ENCODE measurements around the gene DOC2B. TPM values are rescaled to one million over a fixed set of nuclear protein-coding genes. Genes with fewer than 3 reads are reported as not detected.
A peak's percentile ranks its signal among the peaks of the same experiment; 100 is the strongest.
"Not testable (repeated sequence)": the region's sequence is repeated elsewhere in the genome, so short reads cannot be mapped to it uniquely, and the experiment has no call there.

The DOC2B gene
- total RNA-seq, 1 donor from 2014 or later = 57.9 TPM

GRCh38 chr17:187130-187529, 5.7 kb upstream of the DOC2B start:
- DNase-seq = no peak

- no peak for DNase-seq
Observed at GRCh38 chr17:185445-186138, 4.1 kb upstream of the DOC2B start.

GRCh38 chr17:183021-183420, 1.6 kb upstream of the DOC2B start:
- no peak for DNase-seq

GRCh38 chr17:182050-182751, 751 bp upstream of the DOC2B start:
- no peak for DNase-seq

- no peak for DNase-seq
Observed at GRCh38 chr17:180381-181244, 837 bp downstream of the DOC2B start.

- no peak for DNase-seq
Observed at GRCh38 chr17:179781-180380, 1.6 kb downstream of the DOC2B start.

- DNase-seq = no peak
Observed at GRCh38 chr17:179066-179432, 2.4 kb downstream of the DOC2B start.

- DNase-seq = no peak
Observed at GRCh38 chr17:178292-179065, 3.0 kb downstream of the DOC2B start.

- DNase-seq = no peak
Observed at GRCh38 chr17:177762-178161, 3.7 kb downstream of the DOC2B start.

GRCh38 chr17:177155-177554, 4.3 kb downstream of the DOC2B start:
- no peak for DNase-seq

- DNase-seq = no peak
Observed at GRCh38 chr17:173166-173911, 8.1 kb downstream of the DOC2B start.

- no peak for DNase-seq
Observed at GRCh38 chr17:172401-172800, 9.0 kb downstream of the DOC2B start.

GRCh38 chr17:171871-172270, 9.6 kb downstream of the DOC2B start:
- DNase-seq = no peak

- no peak for DNase-seq
Observed at GRCh38 chr17:170130-170670, 11.2 kb downstream of the DOC2B start.

- not testable (repeated sequence) for DNase-seq
Observed at GRCh38 chr17:168614-169013, 12.8 kb downstream of the DOC2B start.

- DNase-seq = no peak
Observed at GRCh38 chr17:165939-166338, 15.5 kb downstream of the DOC2B start.

GRCh38 chr17:164303-165235, 16.9 kb downstream of the DOC2B start:
- peak; percentile 84 for DNase-seq

- no peak for DNase-seq
Observed at GRCh38 chr17:163514-164098, 17.8 kb downstream of the DOC2B start.

- DNase-seq = no peak
Observed at GRCh38 chr17:162689-163088, 18.8 kb downstream of the DOC2B start.

- no peak for DNase-seq
Observed at GRCh38 chr17:161481-161880, 20.0 kb downstream of the DOC2B start.
